IMR-90 (cell line): ENCODE data around the gene PLXNA4. TPM values are rescaled to one million over a fixed set of nuclear protein-coding genes. Genes with fewer than 3 reads are reported as not detected.

Source experiments
- ATAC-seq: fragments of 200-7000 bp; cut with Tn5 transposase; 2 replicates; pipeline ENCODE4 v1.9.1; 2020; ENCODE audit warnings: low read depth, mild to moderate bottlenecking, moderate library complexity
- BruUV-seq: library from RNA; stranded (reverse); fragments of 400-500 nt; replicated peaks from 2 replicates; lab custom pipeline; 2021; lab: Mats Ljungman, UMichigan
- CTCF ChIA-PET: fragments of 300-600 bp; formaldehyde crosslinking; extraction: SDS; loops from one replicate; lab custom pipeline; 2021; ENCODE audit warnings: antibody characterized with exemption; lab: Yijun Ruan, JAX
- POLR2A ChIA-PET: fragments of 300-600 bp; sonication (Branson Sonifier 250); formaldehyde crosslinking; loops from one replicate; lab custom pipeline; 2022; ENCODE audit warnings: antibody characterized with exemption; ENCODE audit not compliant: unreplicated experiment; lab: Charles Lee
- DNase-seq: peaks from one replicate; pipeline ENCODE4 v3.0.0; 2013
- H2AFZ ChIP-seq: replicated peaks from 2 replicates; pipeline ENCODE3; 2013; ENCODE audit warnings: low read length, mild to moderate bottlenecking; ENCODE audit not compliant: poor library complexity
- H2AK5ac ChIP-seq: 2 replicates; pipeline ENCODE4 v1.6.1; 2013; ENCODE audit warnings: low read depth, low read length, inconsistent platforms
- H2AK9ac ChIP-seq: replicated peaks from 2 replicates; pipeline ENCODE3; 2013; ENCODE audit warnings: mild to moderate bottlenecking, low read depth, low read length, moderate library complexity; ENCODE audit not compliant: poor library complexity
- H2BK120ac ChIP-seq: 2 replicates; pipeline ENCODE4 v1.6.1; 2013; ENCODE audit warnings: low read depth, low read length, inconsistent platforms
- H2BK15ac ChIP-seq: 3 replicates; pipeline ENCODE4 v1.6.1; 2013; ENCODE audit warnings: low read depth, low read length, inconsistent platforms
- H2BK20ac ChIP-seq: 2 replicates; pipeline ENCODE4 v1.6.1; 2013; ENCODE audit warnings: low read depth, mild to moderate bottlenecking, inconsistent platforms, low read length, moderate library complexity
- H2BK5ac ChIP-seq: 2 replicates; pipeline ENCODE4 v1.6.1; 2013; ENCODE audit warnings: mild to moderate bottlenecking, low read depth, low read length, inconsistent platforms; ENCODE audit not compliant: poor library complexity, severe bottlenecking
- H3K14ac ChIP-seq: replicated peaks from 2 replicates; pipeline ENCODE4 v1.6.1; 2013; ENCODE audit warnings: low read depth, low read length, inconsistent platforms
- H3K18ac ChIP-seq: 2 replicates; pipeline ENCODE4 v1.6.1; 2013; ENCODE audit warnings: low read depth, low read length, control low read depth
- H3K23ac ChIP-seq: 2 replicates; pipeline ENCODE4 v1.6.1; 2013; ENCODE audit warnings: low read depth, low read length, inconsistent platforms
- H3K27ac ChIP-seq: 2 replicates; pipeline ENCODE4 v1.5.1; 2013; ENCODE audit warnings: mild to moderate bottlenecking, control low read depth, low read length; ENCODE audit not compliant: insufficient read depth
- H3K27me3 ChIP-seq: 2 replicates; pipeline ENCODE4 v1.6.1; 2013; ENCODE audit warnings: low read length; ENCODE audit not compliant: control insufficient read depth, insufficient read depth
- H3K36me3 ChIP-seq: 2 replicates; pipeline ENCODE4 v1.6.1; 2013; ENCODE audit warnings: low read length, mixed read lengths; ENCODE audit not compliant: control insufficient read depth, insufficient read depth
- H3K4ac ChIP-seq: 2 replicates; pipeline ENCODE4 v1.6.1; 2013; ENCODE audit warnings: low read depth, low read length, inconsistent platforms
- H3K4me1 ChIP-seq: 2 replicates; pipeline ENCODE4 v1.6.1; 2013; ENCODE audit warnings: low read length, mixed read lengths; ENCODE audit not compliant: control insufficient read depth, insufficient read depth
- H3K4me2 ChIP-seq: 2 replicates; pipeline ENCODE4 v1.6.1; 2013; ENCODE audit warnings: low read depth, mild to moderate bottlenecking, control low read depth, low read length, moderate library complexity
- H3K4me3 ChIP-seq: 2 replicates; pipeline ENCODE4 v1.5.1; 2013; ENCODE audit warnings: low read depth, mild to moderate bottlenecking, control low read depth, low read length, moderate library complexity; ENCODE audit not compliant: insufficient read depth
- H3K56ac ChIP-seq: 2 replicates; pipeline ENCODE4 v1.6.1; 2013; ENCODE audit warnings: low read length, inconsistent platforms; ENCODE audit not compliant: insufficient read depth; ENCODE audit errors: extremely low read depth
- H3K79me1 ChIP-seq, 2 experiments: 2 replicates each; pipeline ENCODE4 v1.6.1; 2013; ENCODE audit warnings: low read length in 2 of 2, inconsistent platforms in 1 of 2, low read depth in 1 of 2
- H3K9ac ChIP-seq: 2 replicates; pipeline ENCODE4 v1.6.1; 2013; ENCODE audit warnings: low read depth, low read length, control low read depth
- H3K9me1 ChIP-seq: 2 replicates; pipeline ENCODE4 v1.6.1; 2013; ENCODE audit warnings: low read length, inconsistent platforms; ENCODE audit not compliant: insufficient read depth
- H3K9me3 ChIP-seq: 2 replicates; pipeline ENCODE4 v1.6.1; 2013; ENCODE audit warnings: low read length; ENCODE audit not compliant: control insufficient read depth, insufficient read depth
- H4K20me1 ChIP-seq: 2 replicates; pipeline ENCODE4 v1.6.1; 2013; ENCODE audit warnings: low read length, inconsistent platforms; ENCODE audit not compliant: insufficient read depth
- H4K5ac ChIP-seq: 2 replicates; pipeline ENCODE4 v1.6.1; 2013; ENCODE audit warnings: mild to moderate bottlenecking, low read depth, low read length, control low read depth
- H4K8ac ChIP-seq, 2 experiments: 2 replicates each; pipeline ENCODE4 v1.6.1; 2013; ENCODE audit warnings: low read depth in 2 of 2, low read length in 2 of 2, control low read depth in 1 of 2, inconsistent platforms in 1 of 2
- H4K91ac ChIP-seq: 2 replicates; pipeline ENCODE4 v1.6.1; 2013; ENCODE audit warnings: low read depth, low read length, inconsistent platforms; ENCODE audit not compliant: insufficient read depth
- BHLHE40 ChIP-seq: fragments of 150-350 bp; IDR thresholded peaks from 2 replicates; pipeline ENCODE4 v1.6.1; 2016; ENCODE audit warnings: mild to moderate bottlenecking, low read depth, low read length
- CEBPB ChIP-seq: IDR thresholded peaks from 2 replicates; pipeline ENCODE4 v1.6.1; 2012; ENCODE audit warnings: low read depth, low read length, improper control_type of control experiment
- CHD1 ChIP-seq: IDR thresholded peaks from 2 replicates; pipeline ENCODE4 v1.6.1; 2012; ENCODE audit warnings: low read depth, low read length, improper control_type of control experiment
- CTCF ChIP-seq: conservative IDR thresholded peaks from 2 replicates; pipeline ENCODE4 v1.5.1; 2012; ENCODE audit warnings: mild to moderate bottlenecking, low read depth, low read length, improper control_type of control experiment
- ELK1 ChIP-seq: fragments of 150-350 bp; IDR thresholded peaks from 2 replicates; pipeline ENCODE4 v1.6.1; 2016; ENCODE audit warnings: low read depth, mild to moderate bottlenecking, low read length, moderate library complexity, borderline replicate concordance
- FOS ChIP-seq: fragments of 150-350 bp; IDR thresholded peaks from 2 replicates; pipeline ENCODE4 v1.6.1; 2016; ENCODE audit warnings: low read depth, low read length
- MAFK ChIP-seq: IDR thresholded peaks from 2 replicates; pipeline ENCODE4 v1.6.1; 2012; ENCODE audit warnings: low read depth, low read length, improper control_type of control experiment
- MAZ ChIP-seq: IDR thresholded peaks from 2 replicates; pipeline ENCODE4 v1.6.1; 2012; ENCODE audit warnings: low read depth, mild to moderate bottlenecking, low read length, improper control_type of control experiment, moderate library complexity, borderline replicate concordance
- MXI1 ChIP-seq: IDR thresholded peaks from 2 replicates; pipeline ENCODE4 v1.6.1; 2012; ENCODE audit warnings: low read depth, mild to moderate bottlenecking, low read length, moderate library complexity, borderline replicate concordance
- NFE2L2 ChIP-seq: fragments of 150-350 bp; IDR thresholded peaks from 2 replicates; pipeline ENCODE4 v1.6.1; 2016; ENCODE audit warnings: low read depth, mild to moderate bottlenecking, low read length
- POLR2A ChIP-seq: IDR thresholded peaks from 2 replicates; pipeline ENCODE4 v1.6.1; 2012; ENCODE audit warnings: mild to moderate bottlenecking, low read depth, low read length
- RAD21 ChIP-seq: IDR thresholded peaks from 2 replicates; pipeline ENCODE4 v1.6.1; 2012; ENCODE audit warnings: low read length, improper control_type of control experiment
- RCOR1 ChIP-seq: IDR thresholded peaks from 2 replicates; pipeline ENCODE4 v1.6.1; 2012; ENCODE audit warnings: mild to moderate bottlenecking, low read length, improper control_type of control experiment; ENCODE audit not compliant: insufficient replicate concordance
- RFX5 ChIP-seq: IDR thresholded peaks from 2 replicates; pipeline ENCODE4 v1.8.0; 2012; ENCODE audit warnings: low read depth, mild to moderate bottlenecking, low read length, moderate library complexity
- SMC3 ChIP-seq: fragments of 150-350 bp; IDR thresholded peaks from 2 replicates; pipeline ENCODE4 v1.6.1; 2016; ENCODE audit warnings: low read depth, mild to moderate bottlenecking, antibody characterized with exemption, low read length, moderate library complexity
- USF2 ChIP-seq: fragments of 150-350 bp; IDR thresholded peaks from 2 replicates; pipeline ENCODE4 v1.6.1; 2017; ENCODE audit warnings: mild to moderate bottlenecking, antibody characterized with exemption, low read length, low read depth
- WGBS, 2 experiments: methylation state at CpG; one replicate each; pipeline versions ENCODE4 v1.1.5 to v1.1.7; 2013; ENCODE audit warnings: missing lambda C conversion rate in 2 of 2; ENCODE audit not compliant: insufficient read length in 1 of 2; ENCODE audit errors: extremely low coverage in 2 of 2; 5-methylcytosine and 5-hydroxymethylcytosine counted together
- dilution Hi-C: fragments of 300-500 bp; cut with HindIII; formaldehyde crosslinking; loops from one replicate; pipeline ENCODE4 v1.14.3; 2018; ENCODE audit warnings: low sequenced_read_pairs; ENCODE audit not compliant: unreplicated experiment
- in situ Hi-C: fragments of 300-500 bp; cut with MboI; formaldehyde crosslinking; loops from 3 replicates; pipeline ENCODE4 v1.14.3; 2019; ENCODE audit warnings: low sequenced_read_pairs, inconsistent platforms, mixed read lengths
- intact Hi-C: fragments of 100-400 bp; cut with micrococcal nuclease; formaldehyde crosslinking; loops from 2 replicates; pipeline ENCODE4 v1.10.0; 2022
- polyA plus RNA-seq, 3 experiments: library from polyadenylated mRNA; depleted of rRNA; stranded (reverse); fragments of >200 nt; gene quantifications; 2 replicates each; pipeline ENCODE4 v1.2.3, GENCODE V29; 2012; ENCODE audit warnings: low replicate concordance in 1 of 3
- total RNA-seq: library from RNA; depleted of rRNA; stranded (reverse); fragments of >200 nt; gene quantifications from 2 replicates; pipeline ENCODE4 v1.2.3, GENCODE V29; 2012

The PLXNA4 gene
- total and polyA plus RNA-seq, 2 of the 4 experiments (the other 2 are of a cell fraction), result under 0.01 TPM

- TF ChIP-seq CTCF (no peak), FOS (no peak), POLR2A (no peak), CEBPB (no peak), USF2 (no peak), CHD1 (no peak), MAFK (no peak), ELK1 (no peak), SMC3 (no peak), RAD21 (no peak), RCOR1 (no peak), MAZ (no peak), RFX5 (no peak), MXI1 (no peak), NFE2L2 (no peak), BHLHE40 (no peak)
- Histone ChIP-seq H4K5ac (no peak overlapping the region), H3K14ac (no peak overlapping the region), H4K20me1 (no peaks in the 10 kb centered on the region), H3K27me3 (no peaks in the 10 kb centered on the region), H3K9me1 (no peaks in the 10 kb centered on the region), H3K23ac (no peak overlapping the region), H2AFZ (no peak overlapping the region), H3K56ac (no peak overlapping the region), H3K79me1 (no peaks in the 10 kb centered on the region), H2BK5ac (no peak overlapping the region), H3K27ac (no peak overlapping the region), H4K8ac (no peak overlapping the region), H2AK9ac (no peak overlapping the region), H3K9me3 (no peaks in the 10 kb centered on the region), H3K4me3 (no peak overlapping the region), H3K36me3 (no peaks in the 10 kb centered on the region), H3K4me2 (no peak overlapping the region), H2BK20ac (no peak overlapping the region), H2AK5ac (no peak overlapping the region), H3K9ac (no peak overlapping the region), H2BK120ac (no peak overlapping the region), H2BK15ac (no peak overlapping the region), H4K91ac (no peak overlapping the region), H3K4ac (no peak overlapping the region), H3K18ac (no peak overlapping the region), H3K4me1 (no peaks in the 10 kb centered on the region)
- intact Hi-C loops (loop anchor here (5.0 kb wide), 1 partner anchor 457 kb away; no protein-coding TSS in a partner anchor), in situ Hi-C loops (no loop called here), dilution Hi-C loops (no loop called here)
- ATAC-seq (no peak), DNase-seq (no peak)
- ChIA-PET POLR2A (no interaction called here), CTCF (no interaction called here)
- WGBS, 2 experiments, result no CpG with 5 or more reads among the region's 3 CpGs
- BruUV-seq, result no TSS peak
Measured at GRCh38 chr7:132404261-132404660, 172.0 kb downstream of the PLXNA4 start.
